Measurements from ENCODE around the gene ZNF853. TPM values are rescaled to one million over a fixed set of nuclear protein-coding genes. Genes with fewer than 3 reads are reported as not detected.

The ZNF853 gene
- total and polyA plus RNA-seq, 4 donors, result 0.04 to 3.0 (median 0.51) TPM

DNA sequence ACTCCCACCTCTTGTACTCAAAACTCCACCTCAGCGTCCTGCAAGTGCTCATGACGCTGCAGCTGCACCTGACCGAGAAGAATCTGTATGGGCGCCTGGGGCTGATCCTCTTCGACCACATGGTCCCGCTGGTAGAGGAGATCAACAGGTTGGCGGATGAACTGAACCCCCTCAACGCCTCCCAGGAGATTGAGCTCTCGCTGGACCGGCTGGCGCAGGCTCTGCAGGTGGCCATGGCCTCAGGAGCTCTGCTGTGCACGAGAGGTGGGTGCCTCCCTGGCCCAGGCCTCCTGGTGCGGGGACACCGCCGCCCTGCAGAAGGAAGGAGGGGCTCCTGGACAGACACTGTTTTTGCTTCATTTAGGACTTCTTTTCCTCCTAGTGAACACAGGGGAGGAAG lies 15.3 kb upstream of the ZNF853 start:
- Histone ChIP-seq H3K27me3 (ENCODE audit: control insufficient read depth in 4 of 4, insufficient read depth in 4 of 4, low read length in 3 of 4) (no peaks in the 10 kb centered on the region), H3K36me3 (ENCODE audit: control insufficient read depth in 4 of 4, insufficient read depth in 3 of 4, low read depth in 1 of 4, low read length in 3 of 4) (peaks cover 25 to 65% (median 29%) of the 10 kb centered on the region in 4 donors), H3K4me3 (ENCODE audit: low read depth in 1 of 3, low read length in 3 of 3) (no peak overlapping the region), H3K9me3 (ENCODE audit: control insufficient read depth in 4 of 4, low read length in 3 of 4) (no peaks in the 10 kb centered on the region), H3K9ac (ENCODE audit: low read depth in 1 of 2, low read length in 2 of 2) (no peak overlapping the region), H3K27ac (ENCODE audit: low read depth in 1 of 2, low read length in 2 of 2) (no peak overlapping the region), H3K4me1 (ENCODE audit: control insufficient read depth in 4 of 4, insufficient read depth in 4 of 4, low read length in 3 of 4) (no peaks in the 10 kb centered on the region)
- TF ChIP-seq, protein P1, sequence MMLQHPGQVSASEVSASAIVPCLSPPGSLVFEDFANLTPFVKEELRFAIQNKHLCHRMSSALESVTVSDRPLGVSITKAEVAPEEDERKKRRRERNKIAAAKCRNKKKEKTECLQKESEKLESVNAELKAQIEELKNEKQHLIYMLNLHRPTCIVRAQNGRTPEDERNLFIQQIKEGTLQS (IDR thresholded peaks at IDR 0.05), result no peak
- TF ChIP-seq RXRA (IDR thresholded peaks at IDR 0.05) (no peak), FOXA1 (IDR thresholded peaks at IDR 0.05) (no peak), NR2F2 (IDR thresholded peaks at IDR 0.05) (no peak), GABPA (IDR thresholded peaks at IDR 0.05 in 1 of 2, conservative IDR thresholded peaks at IDR 0.05 in 1 of 2) (no peak), HNF4A (conservative IDR thresholded peaks at IDR 0.05) (no peak), RAD21 (IDR thresholded peaks at IDR 0.05) (no peak), SP1 (IDR thresholded peaks at IDR 0.05) (no peak)
- TF ChIP-seq, protein P2, sequence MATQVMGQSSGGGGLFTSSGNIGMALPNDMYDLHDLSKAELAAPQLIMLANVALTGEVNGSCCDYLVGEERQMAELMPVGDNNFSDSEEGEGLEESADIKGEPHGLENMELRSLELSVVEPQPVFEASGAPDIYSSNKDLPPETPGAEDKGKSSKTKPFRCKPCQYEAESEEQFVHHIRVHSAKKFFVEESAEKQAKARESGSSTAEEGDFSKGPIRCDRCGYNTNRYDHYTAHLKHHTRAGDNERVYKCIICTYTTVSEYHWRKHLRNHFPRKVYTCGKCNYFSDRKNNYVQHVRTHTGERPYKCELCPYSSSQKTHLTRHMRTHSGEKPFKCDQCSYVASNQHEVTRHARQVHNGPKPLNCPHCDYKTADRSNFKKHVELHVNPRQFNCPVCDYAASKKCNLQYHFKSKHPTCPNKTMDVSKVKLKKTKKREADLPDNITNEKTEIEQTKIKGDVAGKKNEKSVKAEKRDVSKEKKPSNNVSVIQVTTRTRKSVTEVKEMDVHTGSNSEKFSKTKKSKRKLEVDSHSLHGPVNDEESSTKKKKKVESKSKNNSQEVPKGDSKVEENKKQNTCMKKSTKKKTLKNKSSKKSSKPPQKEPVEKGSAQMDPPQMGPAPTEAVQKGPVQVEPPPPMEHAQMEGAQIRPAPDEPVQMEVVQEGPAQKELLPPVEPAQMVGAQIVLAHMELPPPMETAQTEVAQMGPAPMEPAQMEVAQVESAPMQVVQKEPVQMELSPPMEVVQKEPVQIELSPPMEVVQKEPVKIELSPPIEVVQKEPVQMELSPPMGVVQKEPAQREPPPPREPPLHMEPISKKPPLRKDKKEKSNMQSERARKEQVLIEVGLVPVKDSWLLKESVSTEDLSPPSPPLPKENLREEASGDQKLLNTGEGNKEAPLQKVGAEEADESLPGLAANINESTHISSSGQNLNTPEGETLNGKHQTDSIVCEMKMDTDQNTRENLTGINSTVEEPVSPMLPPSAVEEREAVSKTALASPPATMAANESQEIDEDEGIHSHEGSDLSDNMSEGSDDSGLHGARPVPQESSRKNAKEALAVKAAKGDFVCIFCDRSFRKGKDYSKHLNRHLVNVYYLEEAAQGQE (IDR thresholded peaks at IDR 0.05), result no peak
- TF ChIP-seq, protein P3, sequence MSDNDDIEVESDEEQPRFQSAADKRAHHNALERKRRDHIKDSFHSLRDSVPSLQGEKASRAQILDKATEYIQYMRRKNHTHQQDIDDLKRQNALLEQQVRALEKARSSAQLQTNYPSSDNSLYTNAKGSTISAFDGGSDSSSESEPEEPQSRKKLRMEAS (IDR thresholded peaks at IDR 0.05), result no peak
- WGBS, result 96% methylated on average over 15 of the region's 15 CpGs
- DNase-seq (ENCODE audit: low spot score), result no peak

DNA sequence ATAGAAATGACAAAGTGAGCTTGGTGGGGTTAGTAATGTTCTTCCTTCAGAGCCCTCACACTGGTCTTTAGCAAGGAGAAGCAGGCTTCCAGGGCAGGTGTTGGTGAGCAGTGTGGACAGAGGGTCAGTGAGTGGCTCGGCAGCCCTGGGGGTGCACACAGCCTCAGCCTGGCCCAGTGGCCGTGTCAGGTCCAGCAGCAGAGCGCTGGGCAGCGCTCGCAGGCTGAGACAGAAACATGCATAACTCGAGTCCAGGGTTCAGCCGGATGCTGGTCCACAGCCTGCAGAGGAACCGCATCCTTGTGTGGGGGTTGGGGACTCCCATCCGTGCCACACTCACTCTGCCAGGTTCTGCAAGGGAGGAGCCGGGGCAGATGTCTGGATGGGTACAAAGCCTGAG lies 11.0 kb upstream of the ZNF853 start:
- peaks cover 9 to 47% (median 15%) of the 10 kb centered on the region in 4 donors for H3K36me3 ChIP-seq (ENCODE audit: control insufficient read depth in 4 of 4, insufficient read depth in 3 of 4, low read depth in 1 of 4, low read length in 3 of 4)

More for the DNA sequence above, 11.0 kb upstream of the ZNF853 start:
- H3K4me1 ChIP-seq (ENCODE audit: control insufficient read depth in 4 of 4, insufficient read depth in 4 of 4, low read length in 3 of 4), result no peaks in the 10 kb centered on the region
- 89% methylated on average over 10 of the region's 10 CpGs for WGBS
- no peaks in the 10 kb centered on the region for H3K27me3 ChIP-seq (ENCODE audit: control insufficient read depth in 4 of 4, insufficient read depth in 4 of 4, low read length in 3 of 4)
- no peak for DNase-seq (ENCODE audit: low spot score)
- H3K9me3 ChIP-seq (ENCODE audit: control insufficient read depth in 4 of 4, low read length in 3 of 4), result no peaks in the 10 kb centered on the region
- no peak overlapping the region for H3K9ac ChIP-seq (ENCODE audit: low read depth in 1 of 2, low read length in 2 of 2)
- TF ChIP-seq JUND (IDR thresholded peaks at IDR 0.05) (no peak), NR2F2 (IDR thresholded peaks at IDR 0.05) (no peak), GABPA (IDR thresholded peaks at IDR 0.05 in 1 of 2, conservative IDR thresholded peaks at IDR 0.05 in 1 of 2) (no peak), TAF1 (conservative IDR thresholded peaks at IDR 0.05) (no peak), FOXA1 (IDR thresholded peaks at IDR 0.05) (no peak), YY1 (IDR thresholded peaks at IDR 0.05) (no peak), HNF4G (IDR thresholded peaks at IDR 0.05) (no peak), RAD21 (IDR thresholded peaks at IDR 0.05) (no peak), HNF4A (conservative IDR thresholded peaks at IDR 0.05) (no peak), EGR1 (IDR thresholded peaks at IDR 0.05; ENCODE audit: low read depth in 2 of 2) (no peak), FOXA2 (IDR thresholded peaks at IDR 0.05) (no peak), RXRA (IDR thresholded peaks at IDR 0.05) (no peak), SP1 (IDR thresholded peaks at IDR 0.05) (no peak)
- TF ChIP-seq, protein P3 (IDR thresholded peaks at IDR 0.05), result no peak
- TF ChIP-seq, protein P2 (IDR thresholded peaks at IDR 0.05), result no peak
- TF ChIP-seq, protein P4, sequence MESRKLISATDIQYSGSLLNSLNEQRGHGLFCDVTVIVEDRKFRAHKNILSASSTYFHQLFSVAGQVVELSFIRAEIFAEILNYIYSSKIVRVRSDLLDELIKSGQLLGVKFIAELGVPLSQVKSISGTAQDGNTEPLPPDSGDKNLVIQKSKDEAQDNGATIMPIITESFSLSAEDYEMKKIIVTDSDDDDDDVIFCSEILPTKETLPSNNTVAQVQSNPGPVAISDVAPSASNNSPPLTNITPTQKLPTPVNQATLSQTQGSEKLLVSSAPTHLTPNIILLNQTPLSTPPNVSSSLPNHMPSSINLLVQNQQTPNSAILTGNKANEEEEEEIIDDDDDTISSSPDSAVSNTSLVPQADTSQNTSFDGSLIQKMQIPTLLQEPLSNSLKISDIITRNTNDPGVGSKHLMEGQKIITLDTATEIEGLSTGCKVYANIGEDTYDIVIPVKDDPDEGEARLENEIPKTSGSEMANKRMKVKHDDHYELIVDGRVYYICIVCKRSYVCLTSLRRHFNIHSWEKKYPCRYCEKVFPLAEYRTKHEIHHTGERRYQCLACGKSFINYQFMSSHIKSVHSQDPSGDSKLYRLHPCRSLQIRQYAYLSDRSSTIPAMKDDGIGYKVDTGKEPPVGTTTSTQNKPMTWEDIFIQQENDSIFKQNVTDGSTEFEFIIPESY (IDR thresholded peaks at IDR 0.05), result no peak
- TF ChIP-seq, protein P5, sequence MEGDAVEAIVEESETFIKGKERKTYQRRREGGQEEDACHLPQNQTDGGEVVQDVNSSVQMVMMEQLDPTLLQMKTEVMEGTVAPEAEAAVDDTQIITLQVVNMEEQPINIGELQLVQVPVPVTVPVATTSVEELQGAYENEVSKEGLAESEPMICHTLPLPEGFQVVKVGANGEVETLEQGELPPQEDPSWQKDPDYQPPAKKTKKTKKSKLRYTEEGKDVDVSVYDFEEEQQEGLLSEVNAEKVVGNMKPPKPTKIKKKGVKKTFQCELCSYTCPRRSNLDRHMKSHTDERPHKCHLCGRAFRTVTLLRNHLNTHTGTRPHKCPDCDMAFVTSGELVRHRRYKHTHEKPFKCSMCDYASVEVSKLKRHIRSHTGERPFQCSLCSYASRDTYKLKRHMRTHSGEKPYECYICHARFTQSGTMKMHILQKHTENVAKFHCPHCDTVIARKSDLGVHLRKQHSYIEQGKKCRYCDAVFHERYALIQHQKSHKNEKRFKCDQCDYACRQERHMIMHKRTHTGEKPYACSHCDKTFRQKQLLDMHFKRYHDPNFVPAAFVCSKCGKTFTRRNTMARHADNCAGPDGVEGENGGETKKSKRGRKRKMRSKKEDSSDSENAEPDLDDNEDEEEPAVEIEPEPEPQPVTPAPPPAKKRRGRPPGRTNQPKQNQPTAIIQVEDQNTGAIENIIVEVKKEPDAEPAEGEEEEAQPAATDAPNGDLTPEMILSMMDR (IDR thresholded peaks at IDR 0.05; ENCODE audit: low read depth, low read length, missing input control), result no peak
- TF ChIP-seq, protein P1 (IDR thresholded peaks at IDR 0.05), result no peak
- no peak overlapping the region for H3K4me3 ChIP-seq (ENCODE audit: low read depth in 1 of 3, low read length in 3 of 3)
- H3K27ac ChIP-seq (ENCODE audit: low read depth in 1 of 2, low read length in 2 of 2), result no peak overlapping the region

Measured in liver (tissue), 9 donors.